ENCODE measurements around the gene ABCA7.

The ABCA7 gene

DNA sequence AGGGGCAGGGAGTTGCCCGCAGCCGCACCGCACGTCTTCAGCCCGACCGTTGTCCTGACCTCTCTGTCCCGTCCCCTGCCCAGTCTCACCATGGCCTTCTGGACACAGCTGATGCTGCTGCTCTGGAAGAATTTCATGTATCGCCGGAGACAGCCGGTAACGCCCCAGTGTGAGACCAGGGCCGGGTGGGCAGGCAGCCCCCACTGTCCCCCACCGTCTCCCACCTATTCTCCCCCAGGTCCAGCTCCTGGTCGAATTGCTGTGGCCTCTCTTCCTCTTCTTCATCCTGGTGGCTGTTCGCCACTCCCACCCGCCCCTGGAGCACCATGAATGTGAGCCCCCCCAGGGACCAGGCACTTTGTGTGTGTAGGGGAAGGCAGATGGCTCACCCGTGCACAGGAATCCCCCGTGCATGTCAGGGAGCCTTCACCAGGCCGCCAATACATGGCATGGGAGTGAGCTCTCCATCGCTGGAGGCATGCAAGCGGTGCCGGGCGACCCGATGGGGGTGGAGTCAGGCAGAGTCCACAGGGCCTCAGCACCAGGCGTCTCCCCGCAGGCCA is 1.4 kb downstream of the ABCA7 start:
- DNase-seq = no peak

GRCh38 chr19:1041835-1042685 is 2.2 kb downstream of the ABCA7 start:
- no peak for DNase-seq

GRCh38 chr19:1042689-1043511 is 3.0 kb downstream of the ABCA7 start:
- no peak for DNase-seq

DNA sequence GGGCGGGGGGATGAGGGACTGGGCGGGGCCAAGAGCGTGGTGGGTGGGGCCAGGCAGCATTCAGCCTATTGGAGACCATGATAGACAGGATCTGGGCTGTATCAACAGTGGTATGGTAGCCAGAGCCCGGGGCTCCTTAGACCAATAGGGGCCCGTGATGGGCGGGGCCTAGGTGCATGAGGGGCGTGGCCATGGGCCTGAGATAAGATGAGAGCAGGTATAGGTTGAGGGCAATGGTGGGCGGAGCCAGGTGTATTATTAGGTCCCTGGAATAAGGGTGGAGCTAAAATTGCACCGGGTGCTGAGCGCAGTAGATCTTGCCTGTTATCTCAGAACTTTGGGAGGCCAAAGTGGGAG is 5.3 kb downstream of the ABCA7 start:
- DNase-seq = peak; percentile 49

GRCh38 chr19:1046117-1046626 is 6.3 kb downstream of the ABCA7 start:
- no peak for DNase-seq

GRCh38 chr19:1046836-1047695 is 7.2 kb downstream of the ABCA7 start:
- no peak for DNase-seq

DNA sequence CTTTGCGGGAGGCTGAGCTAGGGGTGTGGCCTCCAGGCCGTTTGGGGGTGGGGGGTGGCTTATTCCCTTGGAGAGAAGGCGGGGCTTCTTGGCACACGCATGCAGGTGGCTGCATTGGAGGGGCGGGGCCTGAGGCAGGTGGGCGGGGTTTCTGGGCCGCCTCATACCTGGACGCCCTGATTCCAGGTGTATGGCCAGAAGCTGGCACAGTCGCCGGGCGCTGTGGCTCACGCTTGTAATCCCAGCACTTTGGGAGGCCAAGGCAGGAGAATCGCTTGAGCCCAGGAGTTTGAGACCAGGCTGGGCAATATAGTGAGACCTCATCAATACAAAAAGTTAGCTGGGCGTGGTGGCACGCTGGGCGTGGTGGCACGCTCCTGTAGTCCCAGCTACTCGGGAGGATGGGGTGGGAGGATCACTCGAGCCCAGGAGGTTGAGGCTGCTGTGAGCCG is 7.8 kb downstream of the ABCA7 start:
- no peak for DNase-seq

GRCh38 chr19:1049106-1049505 is 9.2 kb downstream of the ABCA7 start:
- no peak for DNase-seq

DNA sequence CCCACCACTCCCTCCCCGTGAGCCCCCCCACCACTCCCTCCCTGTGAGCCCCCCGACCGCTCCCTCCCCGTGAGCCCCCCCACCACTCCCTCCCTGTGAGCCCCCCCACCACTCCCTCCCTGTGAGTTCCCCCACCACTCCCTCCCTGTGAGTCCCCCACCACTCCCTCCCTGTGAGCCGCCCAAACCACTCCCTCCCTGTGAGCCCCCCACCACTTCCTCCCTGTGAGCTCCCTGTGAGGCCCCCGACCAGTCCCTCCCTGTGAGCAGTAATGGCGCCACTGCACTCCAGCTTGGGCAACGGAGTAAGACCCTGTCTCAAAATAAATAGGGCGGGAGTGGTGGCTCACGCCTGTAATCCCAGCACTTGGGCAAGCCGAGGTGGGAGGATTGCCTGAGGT is 9.9 kb downstream of the ABCA7 start:
- DNase-seq = no peak

DNA sequence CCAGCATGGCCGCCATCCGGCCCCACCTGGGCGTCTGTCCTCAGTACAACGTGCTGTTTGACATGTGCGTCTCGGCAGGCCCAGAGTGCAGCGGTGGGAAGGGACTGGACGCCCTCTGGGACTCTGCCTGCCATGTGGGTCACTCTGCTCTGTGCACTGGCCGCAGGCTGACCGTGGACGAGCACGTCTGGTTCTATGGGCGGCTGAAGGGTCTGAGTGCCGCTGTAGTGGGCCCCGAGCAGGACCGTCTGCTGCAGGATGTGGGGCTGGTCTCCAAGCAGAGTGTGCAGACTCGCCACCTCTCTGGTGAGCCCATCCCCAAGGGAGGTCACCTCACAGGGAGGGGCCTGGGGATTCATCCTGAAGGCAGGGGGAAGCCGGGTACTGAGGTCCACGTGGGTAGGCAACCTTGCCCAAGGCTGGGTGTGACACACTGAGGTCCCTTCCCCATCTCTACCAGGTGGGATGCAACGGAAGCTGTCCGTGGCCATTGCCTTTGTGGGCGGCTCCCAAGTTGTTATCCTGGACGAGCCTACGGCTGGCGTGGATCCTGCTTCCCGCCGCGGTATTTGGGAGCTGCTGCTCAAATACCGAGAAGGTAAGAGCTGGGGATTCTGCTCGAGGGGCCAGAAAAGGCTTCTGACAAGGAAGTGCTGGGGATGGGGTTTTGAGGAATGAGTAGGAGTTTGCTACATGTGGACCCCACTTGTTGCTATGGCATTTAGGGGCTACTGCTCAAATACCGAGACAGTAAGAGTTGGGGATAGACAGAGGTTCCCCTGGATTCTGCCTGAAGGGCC is 11.3 kb downstream of the ABCA7 start:
- DNase-seq = no peak

GRCh38 chr19:1051791-1052190 is 11.9 kb downstream of the ABCA7 start:
- no peak for DNase-seq

DNA sequence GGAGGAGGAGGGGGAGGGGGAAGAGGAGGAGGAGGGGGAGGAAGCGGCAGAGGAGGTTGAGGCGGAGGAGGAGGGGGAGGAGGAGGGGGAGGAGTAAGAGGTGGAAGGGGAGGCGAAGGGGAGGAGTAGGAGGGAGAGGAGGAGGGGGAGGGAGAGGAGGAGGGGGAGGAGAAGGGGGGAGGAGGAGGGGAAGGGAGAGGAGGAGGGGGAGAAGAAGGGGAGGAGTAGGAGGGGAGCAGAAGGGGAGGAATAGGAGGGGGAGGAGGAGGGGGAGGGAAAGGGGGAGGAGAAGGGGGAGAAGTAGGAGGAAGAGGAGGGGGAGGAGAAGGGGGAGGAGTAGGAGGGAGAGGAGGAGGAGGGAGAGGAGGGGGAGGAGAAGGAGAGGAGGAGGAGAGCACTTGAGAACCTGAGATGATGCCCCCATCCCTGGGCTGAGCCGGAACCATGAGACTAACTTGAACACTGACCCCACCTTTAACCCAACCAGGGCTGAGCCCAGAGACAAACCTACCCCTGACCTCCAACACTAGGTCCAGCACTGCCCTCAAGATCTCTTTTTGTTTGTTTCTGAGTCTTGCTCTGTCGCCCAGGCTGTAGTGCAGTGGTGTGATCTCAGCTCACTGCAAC is 12.6 kb downstream of the ABCA7 start:
- peak; percentile 35 for DNase-seq

DNA sequence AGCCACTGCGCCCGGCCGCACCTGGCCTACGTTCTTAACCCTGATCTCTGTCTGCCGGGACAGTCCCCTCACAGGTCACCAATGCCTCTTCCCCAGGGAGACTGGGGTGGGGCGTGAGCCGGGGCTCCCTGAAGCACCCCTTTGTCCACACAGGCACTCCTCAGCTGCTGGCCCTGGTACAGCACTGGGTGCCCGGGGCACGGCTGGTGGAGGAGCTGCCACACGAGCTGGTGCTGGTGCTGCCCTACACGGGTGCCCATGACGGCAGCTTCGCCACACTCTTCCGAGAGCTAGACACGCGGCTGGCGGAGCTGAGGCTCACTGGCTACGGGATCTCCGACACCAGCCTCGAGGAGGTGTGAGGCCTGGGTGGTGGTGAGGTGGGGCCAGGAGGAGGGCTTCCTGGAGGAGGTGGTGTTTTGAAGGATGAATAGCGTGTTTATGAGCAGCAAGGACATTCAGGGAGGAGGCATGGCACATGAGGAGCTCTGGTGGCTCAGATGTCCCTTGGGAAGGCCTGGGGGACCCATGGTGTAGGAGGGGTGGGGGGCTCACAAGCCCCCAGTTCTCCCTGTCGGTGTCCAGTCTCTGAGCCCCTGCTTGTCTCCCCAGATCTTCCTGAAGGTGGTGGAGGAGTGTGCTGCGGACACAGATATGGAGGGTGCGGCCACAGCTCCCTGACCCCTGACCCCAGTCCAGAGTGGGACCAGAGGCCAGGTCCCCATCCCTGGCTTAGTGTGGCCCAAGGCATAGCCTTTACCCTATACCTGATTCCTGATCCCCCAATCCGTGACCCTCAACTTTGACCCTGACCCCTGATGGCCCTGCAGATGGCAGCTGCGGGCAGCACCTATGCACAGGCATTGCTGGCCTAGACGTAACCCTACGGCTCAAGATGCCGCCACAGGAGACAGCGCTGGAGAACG is 13.5 kb downstream of the ABCA7 start:
- DNase-seq = no peak

GRCh38 chr19:1054102-1055027 is 14.5 kb downstream of the ABCA7 start:
- no peak for DNase-seq

GRCh38 chr19:1055028-1055425 is 15.1 kb downstream of the ABCA7 start:
- DNase-seq = no peak

DNA sequence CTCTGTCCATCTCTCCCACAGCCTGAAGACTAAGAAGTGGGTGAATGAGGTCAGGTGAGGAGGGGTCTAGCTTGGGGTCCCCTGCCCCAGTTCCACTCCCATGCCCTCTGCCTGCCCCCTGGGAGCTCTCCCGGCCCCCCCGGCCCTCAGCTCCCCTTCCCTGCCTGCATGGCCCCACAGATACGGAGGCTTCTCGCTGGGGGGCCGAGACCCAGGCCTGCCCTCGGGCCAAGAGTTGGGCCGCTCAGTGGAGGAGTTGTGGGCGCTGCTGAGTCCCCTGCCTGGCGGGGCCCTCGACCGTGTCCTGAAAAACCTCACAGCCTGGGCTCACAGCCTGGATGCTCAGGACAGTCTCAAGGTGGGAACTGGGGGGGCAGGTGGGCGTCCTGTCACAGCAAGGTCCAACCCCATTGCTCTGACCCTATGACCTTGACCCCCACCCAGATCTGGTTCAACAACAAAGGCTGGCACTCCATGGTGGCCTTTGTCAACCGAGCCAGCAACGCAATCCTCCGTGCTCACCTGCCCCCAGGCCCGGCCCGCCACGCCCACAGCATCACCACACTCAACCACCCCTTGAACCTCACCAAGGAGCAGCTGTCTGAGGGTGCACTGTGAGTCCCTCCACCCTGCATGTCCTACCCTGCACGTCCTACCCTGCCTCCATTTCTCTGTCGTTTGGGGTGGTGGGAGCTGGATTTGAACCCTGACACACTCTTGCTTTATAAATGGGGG is 16.1 kb downstream of the ABCA7 start:
- DNase-seq = no peak

DNA sequence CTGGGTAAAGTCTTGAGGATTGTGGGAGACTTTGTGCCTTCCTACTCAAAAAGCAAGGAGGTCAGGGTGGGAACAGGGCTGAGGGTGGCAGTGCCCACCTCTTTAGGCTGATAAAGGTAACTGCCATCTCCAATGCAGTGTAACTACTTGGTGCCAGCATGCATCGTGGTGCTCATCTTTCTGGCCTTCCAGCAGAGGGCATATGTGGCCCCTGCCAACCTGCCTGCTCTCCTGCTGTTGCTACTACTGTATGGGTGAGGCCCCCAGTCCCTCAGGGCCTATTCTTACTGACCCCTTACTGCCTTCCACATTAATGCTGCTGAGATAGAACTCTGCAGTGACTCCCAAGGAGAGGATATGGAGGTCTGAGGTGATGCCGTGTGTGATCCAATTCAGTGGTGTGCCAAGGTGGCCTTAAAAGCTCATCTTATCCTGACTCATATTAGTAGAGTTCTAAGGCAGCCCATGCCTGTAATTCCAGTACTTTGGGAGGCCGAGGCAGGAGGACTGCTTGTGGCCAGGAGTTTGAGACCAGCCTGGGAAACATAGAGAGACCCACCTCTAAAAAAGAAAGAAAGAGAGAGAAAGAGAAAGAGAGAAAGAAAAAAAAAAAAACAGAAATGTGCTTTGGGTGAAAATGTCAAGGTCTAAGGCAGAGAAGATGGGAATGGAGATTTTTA is 17.4 kb downstream of the ABCA7 start:
- peak; percentile 71 for DNase-seq

DNA sequence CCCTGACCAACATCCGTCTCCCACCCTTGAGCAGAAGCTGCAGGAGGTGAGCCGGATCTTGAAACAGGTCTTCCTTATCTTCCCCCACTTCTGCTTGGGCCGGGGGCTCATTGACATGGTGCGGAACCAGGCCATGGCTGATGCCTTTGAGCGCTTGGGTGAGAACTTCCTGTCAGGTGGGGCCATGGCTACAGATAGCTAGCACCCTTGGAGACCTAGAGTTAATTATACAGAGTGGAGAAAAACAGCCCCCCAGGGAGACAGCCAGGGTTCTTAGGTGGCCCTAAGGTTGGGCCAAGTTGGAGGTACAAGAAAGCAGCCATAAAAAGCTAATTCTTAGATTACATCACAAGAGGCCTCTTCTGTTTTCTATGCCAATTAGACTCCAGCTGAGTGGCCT is 18.2 kb downstream of the ABCA7 start:
- DNase-seq = peak; percentile 44
